Stimulated activated CD4-positive, alpha-beta T cell treated with anti-CD3 and anti-CD28 coated beads, Interleukin-12 subunit alpha, Interleukin-12 subunit beta, amount 100 ng/mL, for 48 hours (primary cell): Measurements from ENCODE around the gene GNS.

ENCODE experiments used
- DNase-seq, 3 donors: peaks; one replicate each; pipeline ENCODE4 v3.0.0-alpha.2; 2020; ENCODE audit warnings: low read depth in 2 of 3, low spot score in 1 of 3

Gene GNS

DNA sequence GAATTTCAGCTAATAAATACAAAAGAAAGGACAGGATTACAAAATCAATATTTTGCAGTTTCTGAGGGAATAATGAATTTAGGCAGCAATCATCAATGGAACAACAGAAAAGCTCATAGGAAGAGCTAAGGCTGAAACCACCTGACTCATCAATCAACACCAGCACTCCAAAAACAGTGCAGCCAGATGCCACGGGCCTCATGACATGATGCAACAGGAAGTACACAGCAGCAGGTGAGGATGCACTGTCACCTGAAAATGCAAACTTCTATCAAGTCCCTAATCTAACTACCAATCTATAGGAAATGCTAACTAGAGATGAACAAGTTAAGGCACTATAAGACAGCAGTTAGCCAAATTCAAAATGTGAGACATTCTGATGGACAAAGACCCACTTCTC lies 21.7 kb downstream of the GNS start:
- no peak for DNase-seq

DNA sequence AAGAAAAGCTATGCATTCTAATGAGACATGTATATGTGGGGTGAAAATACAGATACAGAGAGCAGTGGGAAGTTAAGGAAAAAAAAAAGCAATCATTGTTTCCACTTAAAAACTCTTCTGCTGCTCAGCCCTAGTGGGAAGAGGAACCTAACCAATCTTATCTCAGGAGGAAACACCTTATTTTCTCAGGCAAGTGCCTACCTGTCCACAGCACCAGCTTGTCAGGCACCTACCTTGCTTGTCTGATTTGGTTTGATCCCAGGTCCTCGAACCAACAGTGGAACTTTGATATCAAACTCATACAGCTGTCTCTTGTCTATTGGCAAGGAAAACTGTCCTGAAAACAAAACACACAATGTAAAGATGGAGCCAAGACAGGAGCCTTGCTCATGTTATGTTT lies 22.4 kb downstream of the GNS start:
- DNase-seq = no peak

DNA sequence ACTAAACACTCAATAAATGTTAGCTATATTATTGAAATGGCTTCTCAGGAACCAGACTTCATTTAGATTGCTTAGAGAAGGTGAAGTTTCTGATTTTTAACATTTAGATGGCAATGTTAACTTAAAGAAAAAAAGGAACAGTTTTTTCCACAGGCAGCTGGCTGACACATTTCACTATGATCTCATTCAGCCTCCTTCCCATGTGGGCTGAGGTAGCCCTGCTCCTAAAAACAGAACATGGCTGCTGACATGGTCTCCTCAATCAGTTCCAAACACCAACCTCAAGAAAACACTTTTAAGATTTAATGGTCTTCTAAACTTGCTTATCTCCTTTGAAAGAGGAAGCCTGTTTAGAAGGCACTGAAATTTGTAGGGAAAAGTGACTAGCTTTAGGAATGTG lies 23.8 kb downstream of the GNS start:
- no peak for DNase-seq

DNA sequence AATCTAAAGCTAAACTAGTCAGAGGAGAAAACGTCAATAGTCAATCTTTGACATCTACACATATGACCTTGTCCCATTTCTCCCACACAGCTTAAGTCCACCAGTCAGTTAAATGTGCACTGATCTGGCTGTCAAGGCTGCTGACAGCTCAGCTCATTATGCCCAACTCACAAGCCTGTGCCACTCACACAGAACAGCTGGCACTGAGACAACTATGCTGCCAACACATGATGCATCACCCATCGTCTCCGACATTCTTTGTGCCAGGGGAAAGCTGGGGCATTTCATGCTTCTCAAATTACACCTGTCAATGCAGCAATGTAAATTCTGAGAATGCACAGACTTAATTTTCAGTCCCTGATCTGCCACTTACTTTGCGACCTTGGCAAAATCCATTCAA lies 25.3 kb downstream of the GNS start:
- DNase-seq = no peak

DNA sequence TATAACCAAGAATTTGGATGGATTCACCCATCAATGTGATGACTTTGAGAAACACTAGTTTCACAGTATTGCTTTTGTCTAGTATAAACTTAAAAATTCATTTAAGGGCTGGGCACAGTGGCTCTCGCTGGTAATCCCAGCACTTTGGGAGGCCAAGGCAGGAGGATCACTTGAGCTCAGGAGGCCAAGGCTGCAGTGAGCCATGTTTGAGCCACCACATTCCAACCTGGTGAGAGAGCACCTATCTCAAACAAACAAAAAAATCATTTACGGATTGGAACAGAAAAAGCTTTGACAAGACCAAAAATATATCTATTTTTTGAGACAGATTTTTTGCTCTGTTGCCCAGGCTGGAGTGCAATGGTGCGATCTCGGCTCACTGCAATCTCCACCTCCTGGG lies 27.5 kb downstream of the GNS start:
- no peak for DNase-seq

DNA sequence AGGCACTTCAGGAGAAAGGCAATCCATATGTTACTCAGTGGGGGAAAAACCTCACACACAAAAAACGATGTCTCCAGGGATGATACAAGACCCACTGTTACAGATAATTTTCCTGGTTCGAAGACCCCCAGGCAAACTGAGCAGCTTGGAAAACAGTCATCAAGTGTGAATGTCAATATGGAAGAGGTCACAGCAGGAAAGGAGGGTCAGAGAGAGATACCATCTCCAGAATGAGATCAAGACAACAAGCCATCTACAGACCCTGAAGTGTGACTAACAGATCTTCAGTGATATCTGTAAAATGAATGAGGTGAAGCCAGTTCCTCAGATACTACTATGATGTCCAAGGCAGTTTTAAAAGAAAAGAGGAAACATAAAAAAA lies 28.6 kb downstream of the GNS start:
- no peak for DNase-seq

DNA sequence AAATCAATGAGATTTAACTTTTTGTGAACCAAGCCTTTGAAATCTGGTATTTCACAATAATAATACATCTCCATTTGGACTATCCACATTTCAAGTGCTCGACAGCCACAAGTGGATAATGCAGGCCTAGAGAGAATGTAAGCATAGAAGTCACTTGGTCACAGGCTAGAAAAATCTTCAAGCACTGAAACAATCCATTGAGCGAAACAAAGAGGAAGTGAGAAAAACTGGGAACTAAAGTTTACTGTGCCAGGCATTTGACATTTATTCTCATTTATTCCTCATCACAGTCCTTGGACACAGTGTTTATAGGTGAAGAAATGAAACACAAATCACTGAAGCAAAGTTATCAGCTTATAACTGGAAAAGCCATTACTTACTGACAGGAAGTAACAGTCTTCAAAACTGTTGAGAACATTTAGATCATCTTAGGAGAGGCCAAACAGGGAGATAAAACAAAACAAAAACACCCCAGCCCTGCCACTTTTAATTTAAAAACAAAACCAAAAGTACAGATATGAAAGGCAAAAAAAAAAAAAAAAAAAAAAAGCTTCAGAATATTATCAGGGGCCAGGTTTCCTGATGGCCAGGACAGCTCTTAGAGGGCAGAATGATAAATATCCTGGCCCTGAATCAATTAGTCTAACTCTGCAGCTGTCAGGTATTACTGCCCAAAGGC lies 29.2 kb downstream of the GNS start:
- no peak for DNase-seq

DNA sequence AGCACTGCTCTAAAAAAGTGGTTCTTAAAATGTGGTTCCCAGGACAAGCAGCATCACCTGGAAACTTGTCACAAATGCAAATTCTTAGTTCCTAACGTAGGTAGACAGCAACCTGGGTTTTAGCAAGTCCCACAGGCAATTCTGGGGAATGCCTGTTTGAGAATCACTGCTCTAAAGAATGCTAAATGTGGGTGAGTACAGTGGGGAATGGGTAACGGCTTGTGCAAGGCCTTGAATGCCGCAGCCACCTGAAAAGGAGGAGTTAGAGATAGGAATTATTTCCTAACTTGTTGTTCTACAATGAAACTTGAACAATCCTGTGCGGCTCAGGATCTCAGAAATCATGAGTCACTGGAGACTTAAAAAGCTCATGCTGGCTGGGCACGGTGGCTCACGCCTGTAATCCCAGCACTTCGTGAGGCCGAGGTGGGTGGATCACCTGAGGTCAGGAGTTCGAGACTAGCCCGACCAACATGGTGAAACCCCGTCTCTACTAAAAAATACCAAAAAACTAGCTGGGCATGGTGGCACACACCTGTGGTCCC lies 34.9 kb downstream of the GNS start:
- DNase-seq = no peak

DNA sequence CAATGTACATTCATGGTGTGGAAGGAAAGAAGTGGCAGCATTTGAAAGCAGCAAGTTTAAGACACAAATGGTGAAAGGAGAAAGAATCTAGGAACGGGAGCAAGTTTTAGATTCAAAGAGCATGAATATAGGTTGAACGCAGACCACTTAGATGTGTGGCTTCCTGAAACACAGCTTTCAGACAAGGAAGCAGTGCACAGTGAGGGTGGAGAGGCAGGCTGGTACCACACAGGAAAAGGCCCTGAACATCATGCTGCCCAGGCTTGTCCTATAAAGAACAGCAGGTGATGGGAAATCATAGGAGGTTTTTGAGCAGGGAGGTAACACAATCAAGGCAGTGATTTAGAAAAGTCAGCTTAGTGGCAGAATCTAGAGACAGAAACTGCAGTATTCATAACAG lies 35.6 kb downstream of the GNS start:
- no peak for DNase-seq

DNA sequence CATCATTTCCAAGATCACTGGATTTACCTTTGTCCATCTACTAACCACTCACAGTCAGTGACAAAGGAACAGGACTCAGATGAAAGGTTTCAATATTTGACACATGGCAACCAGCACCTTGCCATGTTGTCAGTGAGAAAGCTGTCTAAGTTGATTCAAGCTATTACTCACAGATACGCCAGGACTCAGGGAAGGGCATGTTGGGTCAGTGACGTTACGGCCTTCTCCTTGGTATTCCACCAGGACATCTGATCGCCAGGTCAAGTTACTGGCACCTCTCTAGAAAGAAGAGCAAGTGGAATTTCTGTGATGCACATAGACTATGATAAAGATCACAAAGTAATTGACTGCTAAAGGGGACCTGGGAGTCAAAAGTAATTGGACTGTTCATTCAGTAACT lies 36.4 kb downstream of the GNS start:
- DNase-seq = no peak

DNA sequence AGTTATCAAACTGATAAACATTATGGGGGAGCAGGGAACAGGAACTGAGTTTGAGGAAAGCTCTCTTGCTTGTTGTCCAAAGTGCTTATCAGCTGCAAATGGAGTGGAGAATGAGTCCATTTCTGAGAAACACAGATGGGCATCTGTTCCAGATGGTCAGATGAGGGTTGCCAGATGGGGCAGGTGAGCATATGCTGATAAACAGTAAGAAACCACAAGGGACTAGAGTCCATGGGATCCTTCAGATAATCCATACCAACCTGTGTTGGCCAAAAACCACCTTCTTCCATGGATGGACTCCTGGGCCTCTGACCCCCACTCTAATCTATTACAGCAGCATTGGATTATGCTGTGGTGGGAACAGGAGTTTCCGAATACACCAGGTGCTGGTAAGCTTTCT lies 38.3 kb downstream of the GNS start:
- DNase-seq = no peak

DNA sequence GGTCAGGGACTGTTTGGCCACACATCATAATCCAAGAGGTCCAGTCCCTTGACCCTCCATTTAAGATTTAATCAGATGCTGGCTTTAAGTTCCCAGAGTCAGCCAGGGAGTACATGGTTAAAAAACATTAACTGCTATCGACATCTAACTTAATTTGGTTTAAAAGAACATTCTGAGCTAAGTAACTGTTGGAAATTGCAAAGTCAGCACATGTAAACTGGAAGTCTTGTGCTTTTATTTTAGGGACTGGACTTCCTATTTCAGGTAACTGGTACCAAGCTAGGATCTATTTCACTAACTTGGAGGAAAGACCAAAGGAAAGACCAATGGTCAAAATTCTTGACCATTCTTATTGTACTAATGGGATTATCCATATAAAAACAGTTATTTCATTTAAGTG lies 40.6 kb downstream of the GNS start:
- DNase-seq = no peak

DNA sequence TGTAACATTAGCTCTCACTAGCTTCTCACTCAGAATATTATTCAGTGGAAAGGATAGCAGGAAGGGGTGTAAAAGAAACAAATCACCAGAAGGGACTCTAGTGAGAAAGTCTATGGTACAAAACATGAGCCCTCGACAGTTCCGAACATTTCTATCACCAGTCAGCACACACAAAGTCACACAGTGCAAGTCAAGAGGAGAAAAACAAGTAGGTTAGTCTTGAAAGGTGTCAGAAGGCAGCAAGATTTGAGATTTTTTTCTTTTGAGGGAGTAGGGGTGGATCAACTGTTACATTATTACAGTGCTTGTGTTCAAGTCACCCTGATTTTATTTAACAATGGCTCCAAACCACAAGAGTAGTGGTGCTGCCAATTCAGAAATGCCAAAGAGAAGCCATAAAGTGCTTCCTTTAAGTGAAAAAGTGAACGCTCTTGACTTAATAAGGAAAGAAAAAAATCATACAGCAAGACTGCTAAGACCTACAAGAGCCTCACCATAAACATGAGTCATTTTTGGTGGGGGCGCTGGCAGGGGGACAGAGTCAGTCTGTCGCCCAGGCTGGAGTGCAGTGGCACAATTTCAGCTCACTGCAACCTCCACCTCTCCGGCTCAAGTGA lies 42.3 kb downstream of the GNS start:
- DNase-seq = no peak

DNA sequence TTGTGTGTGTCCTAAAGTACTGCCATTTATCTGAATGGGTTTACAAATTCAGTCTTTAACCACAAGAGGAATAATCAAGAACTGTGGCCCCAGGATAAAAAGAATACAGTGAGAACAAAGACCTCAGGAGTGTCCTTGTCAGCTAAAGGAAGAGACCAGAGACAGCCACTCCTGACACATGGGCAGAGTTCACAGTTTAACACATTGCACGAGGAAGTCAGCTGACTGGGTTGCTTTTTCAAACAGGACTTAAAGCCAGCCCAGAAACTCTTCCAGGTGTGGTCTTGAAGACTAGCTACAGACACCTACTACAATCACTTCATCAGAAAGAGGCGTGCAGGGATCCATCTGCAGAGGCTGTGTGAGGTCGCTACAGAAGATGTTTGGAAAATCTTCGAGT lies 42.8 kb downstream of the GNS start:
- no peak for DNase-seq

DNA sequence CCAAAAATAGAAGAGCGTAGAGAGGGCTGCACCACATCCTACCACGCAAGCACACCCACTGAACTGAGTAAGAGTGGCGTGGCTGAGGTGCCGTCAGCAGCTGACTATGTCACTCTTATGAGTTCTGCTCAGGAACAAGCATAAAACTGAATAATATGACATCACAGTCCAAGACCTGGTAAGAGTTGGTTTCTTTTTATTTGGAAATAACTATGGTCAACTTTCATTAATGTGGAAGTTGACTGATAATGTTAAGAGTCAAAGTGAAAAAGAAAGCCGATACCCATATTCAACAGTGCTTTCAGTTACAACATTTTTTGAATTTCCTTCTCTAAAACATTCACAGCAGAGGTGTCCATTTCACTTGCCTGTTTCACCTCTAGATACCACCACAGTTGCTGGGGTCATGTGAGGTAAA lies 44.6 kb downstream of the GNS start:
- DNase-seq = no peak

DNA sequence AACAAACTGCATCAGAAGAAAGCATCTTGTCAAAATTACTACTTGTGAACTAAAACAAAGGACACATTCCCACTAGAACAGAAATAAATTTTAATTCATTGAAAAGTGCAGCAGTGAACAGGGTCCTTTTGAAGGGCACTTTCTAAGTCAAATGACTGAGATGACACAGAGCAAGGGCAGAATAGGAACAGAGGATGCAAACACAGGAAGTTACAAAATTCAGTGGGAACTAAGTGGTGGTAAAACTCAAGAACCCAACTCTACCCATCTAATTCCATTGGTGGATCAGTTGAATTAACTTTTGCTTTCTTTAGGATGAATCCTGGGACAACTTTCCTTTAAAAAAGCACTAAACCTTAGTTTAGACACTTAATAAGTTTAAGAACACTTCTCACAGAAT lies 45.8 kb downstream of the GNS start:
- no peak for DNase-seq

DNA sequence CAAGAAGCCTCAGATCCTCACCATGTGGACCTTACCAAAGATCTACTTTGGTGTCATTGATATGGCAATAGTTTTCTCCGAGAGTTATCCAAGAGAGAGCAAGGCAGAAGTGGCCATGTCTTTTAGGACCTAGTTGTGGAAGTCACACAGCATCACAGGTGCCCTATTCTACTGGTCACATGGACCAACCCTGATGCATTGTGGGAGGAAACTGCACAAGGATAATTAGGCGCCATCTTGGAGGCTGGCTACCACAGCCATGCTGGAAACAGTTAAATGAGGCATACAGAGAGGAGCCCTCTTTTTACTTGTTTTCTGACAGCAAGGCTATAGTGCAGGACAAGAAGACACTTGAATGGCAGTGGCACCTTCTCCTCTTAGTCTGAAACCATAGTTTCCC lies 49.8 kb downstream of the GNS start:
- DNase-seq = no peak

DNA sequence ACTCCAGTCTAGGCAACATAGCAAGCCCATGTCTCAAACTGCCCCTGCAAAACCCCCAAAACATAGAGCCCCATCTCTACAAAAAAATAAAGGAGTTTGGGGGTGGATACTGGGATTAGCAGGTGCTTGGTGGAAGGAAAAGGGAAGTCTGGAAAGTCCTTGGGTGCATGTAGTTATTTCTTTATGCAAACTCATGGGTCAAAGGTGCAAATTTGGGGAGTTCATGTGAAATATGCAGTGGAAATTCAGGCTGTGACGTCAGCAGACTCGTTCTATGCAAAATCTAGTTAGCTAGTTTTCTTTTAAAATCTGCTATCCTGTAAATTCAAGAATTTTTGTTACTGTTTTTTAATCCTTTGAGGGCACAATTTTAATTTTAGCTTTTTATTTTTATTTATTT lies 51.3 kb downstream of the GNS start:
- no peak for DNase-seq

DNA sequence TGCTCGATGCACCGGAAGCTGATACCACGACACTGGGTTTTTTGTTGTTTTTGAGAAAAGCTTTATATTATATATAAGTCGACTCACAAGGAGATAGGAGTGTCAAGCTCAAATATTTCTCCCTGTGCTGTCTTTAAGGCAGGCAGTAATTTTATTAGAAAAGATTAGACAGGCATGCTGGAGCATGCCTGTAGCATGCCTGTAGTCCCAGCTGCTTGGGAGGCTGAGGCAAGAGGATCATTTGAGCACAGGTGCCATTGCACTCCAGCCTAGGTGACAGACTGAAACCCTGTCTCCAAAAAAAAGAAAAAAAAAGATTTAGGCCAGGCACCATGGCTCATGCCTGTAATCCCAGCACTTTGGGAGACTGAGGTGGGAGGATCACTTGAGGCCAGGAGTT lies 51.8 kb downstream of the GNS start:
- no peak for DNase-seq

DNA sequence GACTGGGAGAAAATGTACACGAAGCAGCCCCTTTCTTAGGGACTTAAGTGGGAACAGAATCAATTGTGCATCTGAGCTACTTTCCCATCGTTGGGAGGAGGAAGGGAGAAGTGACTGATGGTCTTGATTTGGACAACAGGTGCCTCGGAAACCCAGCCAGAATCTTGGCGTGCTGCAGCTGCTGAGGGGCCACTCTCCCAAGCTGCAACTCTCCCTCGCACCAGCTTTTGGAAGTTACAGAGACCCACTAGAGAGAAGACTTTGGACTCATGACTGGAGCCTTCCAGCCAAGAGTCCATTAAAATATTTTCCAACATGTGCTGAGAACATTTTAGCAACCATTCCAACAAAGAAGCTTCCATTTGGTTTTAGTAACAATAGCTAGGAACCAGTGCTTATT lies 52.3 kb downstream of the GNS start:
- no peak for DNase-seq

DNA sequence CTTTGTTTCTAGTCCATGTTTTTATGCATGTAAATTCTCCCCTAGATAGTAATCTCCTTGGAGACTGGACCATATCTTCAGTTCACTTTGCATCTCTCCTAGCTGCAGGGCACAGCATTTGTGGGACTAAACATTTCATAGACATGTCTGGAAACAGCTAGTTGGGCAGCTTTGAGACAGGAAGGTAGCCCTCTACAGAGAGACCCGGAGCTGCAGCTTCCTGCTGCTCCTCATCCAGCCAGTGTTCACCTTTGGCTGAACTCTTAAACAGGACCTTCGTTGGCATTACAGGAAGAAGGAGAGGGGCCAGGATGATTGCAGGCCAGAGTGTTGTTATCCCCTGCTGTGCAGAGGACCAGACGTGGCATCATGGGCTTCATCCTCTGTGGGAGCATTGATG lies 52.9 kb downstream of the GNS start:
- DNase-seq = no peak

DNA sequence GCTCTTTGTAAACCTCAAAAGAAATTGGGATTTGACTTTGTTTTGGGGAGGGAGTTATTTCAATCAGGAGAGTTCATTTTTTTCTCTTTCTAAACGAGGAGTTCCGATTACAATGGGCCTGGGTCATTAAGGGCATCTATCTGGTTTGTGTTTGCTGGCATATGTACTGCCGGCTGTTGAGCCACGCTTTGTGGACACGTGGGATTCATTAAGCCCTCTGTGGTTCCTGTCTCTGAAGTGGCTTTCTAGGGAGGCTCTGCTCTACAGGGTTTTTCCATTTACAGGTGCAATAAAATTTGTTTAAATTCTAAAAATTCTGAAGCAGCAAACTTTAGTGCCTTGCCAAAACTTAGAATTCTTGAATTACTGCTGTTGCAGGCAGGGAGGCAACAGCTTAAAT lies 57.9 kb downstream of the GNS start:
- DNase-seq = no peak

DNA sequence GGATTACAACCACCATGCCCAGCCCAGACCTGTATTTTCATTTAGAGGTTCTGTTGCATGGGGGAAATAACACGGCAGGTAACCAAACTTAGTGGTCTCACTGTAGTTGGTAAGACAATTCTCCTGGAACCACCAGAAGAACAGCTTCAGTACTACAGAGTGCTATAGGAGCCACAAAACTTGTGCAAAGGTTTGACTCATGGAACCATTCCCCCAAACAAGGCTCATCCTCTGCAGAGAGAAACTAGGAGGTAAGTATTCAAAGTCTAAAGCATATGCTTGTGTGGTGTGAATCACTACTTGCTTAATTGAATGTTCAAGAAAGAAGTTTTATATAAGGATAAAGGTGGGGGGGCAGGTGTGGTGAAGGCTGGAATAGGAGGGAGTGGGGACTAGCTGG lies 58.7 kb downstream of the GNS start:
- no peak for DNase-seq
